ENCODE measurements around the gene RIMBP2.

- TF ChIP-seq CTCF (optimal IDR thresholded peaks at IDR 0.05 in 1 of 3, IDR thresholded peaks at IDR 0.05 in 1 of 3, conservative IDR thresholded peaks at IDR 0.05 in 1 of 3; ENCODE audit: extremely low read depth in 1 of 3, insufficient read depth in 2 of 3, low read length in 3 of 3) (no peak), EZH2 (IDR thresholded peaks at IDR 0.05; ENCODE audit: low read length) (no peak)
Observed at GRCh38 chr12:130482448-130482847, 233.7 kb downstream of the RIMBP2 start.
